HG03378 (cell line): ENCODE data around the gene SPRY4.
"Not testable (repeated sequence)": the region's sequence is repeated elsewhere in the genome, so short reads cannot be mapped to it uniquely, and the experiment has no call there.

ENCODE experiments used
- ATAC-seq: cut with Tn5 transposase; IDR thresholded peaks from one replicate; pipeline ENCODE4 v1.9.1; 2021; ENCODE audit warnings: mild to moderate bottlenecking, moderate library complexity; ENCODE audit not compliant: unreplicated experiment

SPRY4 gene

GRCh38 chr5:142316051-142316450, 8.8 kb downstream of the SPRY4 start:
- no peak for ATAC-seq

GRCh38 chr5:142315096-142315900, 9.5 kb downstream of the SPRY4 start:
- no peak for ATAC-seq

GRCh38 chr5:142314606-142315005, 10.2 kb downstream of the SPRY4 start:
- no peak for ATAC-seq

GRCh38 chr5:142314109-142314508, 10.7 kb downstream of the SPRY4 start:
- no peak for ATAC-seq

- no peak for ATAC-seq
Measured at GRCh38 chr5:142313682-142314081, 11.1 kb downstream of the SPRY4 start.

GRCh38 chr5:142313275-142313674, 11.5 kb downstream of the SPRY4 start:
- no peak for ATAC-seq

GRCh38 chr5:142312399-142312798, 12.4 kb downstream of the SPRY4 start:
- no peak for ATAC-seq

GRCh38 chr5:142311725-142312124, 13.1 kb downstream of the SPRY4 start:
- ATAC-seq = no peak

- no peak for ATAC-seq
Measured at GRCh38 chr5:142310803-142311202, 14.0 kb downstream of the SPRY4 start.

GRCh38 chr5:142309747-142310318, 15.0 kb downstream of the SPRY4 start:
- no peak for ATAC-seq

- no peak for ATAC-seq
Measured at GRCh38 chr5:142308358-142308757, 16.5 kb downstream of the SPRY4 start.

- ATAC-seq = no peak
Measured at GRCh38 chr5:142307146-142307890, 17.5 kb downstream of the SPRY4 start.

- ATAC-seq = no peak
Measured at GRCh38 chr5:142306077-142306502, 18.7 kb downstream of the SPRY4 start.

GRCh38 chr5:142305211-142305610, 19.6 kb downstream of the SPRY4 start:
- no peak for ATAC-seq

- no peak for ATAC-seq
Measured at GRCh38 chr5:142304013-142304701, 20.7 kb downstream of the SPRY4 start.

GRCh38 chr5:142303565-142303964, 21.3 kb downstream of the SPRY4 start:
- no peak for ATAC-seq

GRCh38 chr5:142301540-142301939, 23.3 kb downstream of the SPRY4 start:
- no peak for ATAC-seq

- no peak for ATAC-seq
Measured at GRCh38 chr5:142300677-142301076, 24.1 kb downstream of the SPRY4 start.

- ATAC-seq = no peak
Measured at GRCh38 chr5:142298789-142299188, 26.0 kb downstream of the SPRY4 start.

GRCh38 chr5:142297786-142298185, 27.0 kb downstream of the SPRY4 start:
- ATAC-seq = not testable (repeated sequence)

GRCh38 chr5:142296914-142297417, 27.9 kb downstream of the SPRY4 start:
- ATAC-seq = no peak
